A172 (cell line): ENCODE results near the gene KIF7. TPM values are rescaled to one million over a fixed set of nuclear protein-coding genes. Genes with fewer than 3 reads are reported as not detected.

Experiments
- DNase-seq: peaks from one replicate; pipeline ENCODE4 v3.0.0-alpha.2; 2015; ENCODE audit warnings: low spot score
- total RNA-seq: library from RNA; depleted of rRNA; stranded (reverse); fragments of >200 nt; shearing (Covaris generic); gene quantifications from 2 replicates; pipeline ENCODE4 v1.2.3, GENCODE V29; 2014

Gene KIF7
- total RNA-seq, 1 experiment from 2014 or later: 0.88 TPM

- no peak for DNase-seq
Measured at GRCh38 chr15:89670971-89671560, 15.8 kb upstream of the KIF7 start.

- no peak for DNase-seq
Measured at GRCh38 chr15:89669941-89670340, 14.7 kb upstream of the KIF7 start.

GRCh38 chr15:89669309-89669865 is 14.1 kb upstream of the KIF7 start:
- DNase-seq: no peak

GRCh38 chr15:89668171-89668570 is 12.9 kb upstream of the KIF7 start:
- DNase-seq: no peak

- no peak for DNase-seq
Measured at GRCh38 chr15:89667706-89667960, 12.4 kb upstream of the KIF7 start.

- no peak for DNase-seq
Measured at GRCh38 chr15:89666858-89667705, 11.8 kb upstream of the KIF7 start.

GRCh38 chr15:89666184-89666857 is 11.1 kb upstream of the KIF7 start:
- no peak for DNase-seq

GRCh38 chr15:89665449-89666181 is 10.3 kb upstream of the KIF7 start:
- no peak for DNase-seq

GRCh38 chr15:89664441-89665350 is 9.4 kb upstream of the KIF7 start:
- no peak for DNase-seq

- DNase-seq: peak; percentile 94
Measured at GRCh38 chr15:89662893-89663626, 7.8 kb upstream of the KIF7 start.

GRCh38 chr15:89660556-89660955 is 5.3 kb upstream of the KIF7 start:
- no peak for DNase-seq

GRCh38 chr15:89659295-89659694 is 4.0 kb upstream of the KIF7 start:
- DNase-seq: no peak

GRCh38 chr15:89657686-89658200 is 2.5 kb upstream of the KIF7 start:
- no peak for DNase-seq

GRCh38 chr15:89656116-89656815 is 999 bp upstream of the KIF7 start:
- DNase-seq: peak; percentile 57

- DNase-seq: no peak
Measured at GRCh38 chr15:89654301-89654761, 936 bp downstream of the KIF7 start.

- no peak for DNase-seq
Measured at GRCh38 chr15:89653578-89653977, 1.7 kb downstream of the KIF7 start.

GRCh38 chr15:89652666-89653065 is 2.6 kb downstream of the KIF7 start:
- DNase-seq: no peak

- DNase-seq: no peak
Measured at GRCh38 chr15:89652131-89652530, 3.1 kb downstream of the KIF7 start.

- no peak for DNase-seq
Measured at GRCh38 chr15:89649716-89650115, 5.6 kb downstream of the KIF7 start.
